GM19043 (cell line): Measurements from ENCODE around the gene SLC17A8.
"Not testable (repeated sequence)": the region's sequence is repeated elsewhere in the genome, so short reads cannot be mapped to it uniquely, and the experiment has no call there.

Source experiments
- ATAC-seq: cut with Tn5 transposase; IDR thresholded peaks from one replicate; pipeline ENCODE4 v1.9.1; 2021; ENCODE audit warnings: low read depth; ENCODE audit not compliant: unreplicated experiment

The SLC17A8 gene

DNA sequence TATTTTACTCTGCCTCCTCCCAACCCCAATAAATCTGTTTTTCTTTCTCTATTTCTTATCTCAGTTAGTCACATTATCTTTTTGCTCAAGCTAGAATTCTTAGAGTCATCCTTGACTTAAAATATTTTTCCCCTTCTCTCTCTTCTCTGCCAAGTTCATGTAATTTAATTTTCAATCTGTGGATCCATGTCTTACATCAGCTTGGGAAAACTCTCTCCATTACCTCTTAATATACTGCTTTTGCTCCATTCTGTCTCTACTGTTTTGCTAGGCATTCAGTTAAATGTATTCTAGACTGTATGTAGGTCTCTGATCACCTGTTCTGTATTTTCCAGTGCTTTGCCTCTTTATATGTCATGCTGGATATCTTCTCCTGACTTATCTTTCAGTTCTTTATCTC lies 65.8 kb downstream of the SLC17A8 start:
- ATAC-seq = no peak

GRCh38 chr12:100426145-100426544 lies 69.3 kb downstream of the SLC17A8 start:
- ATAC-seq = no peak

- no peak for ATAC-seq
Measured at GRCh38 chr12:100427078-100427477, 70.2 kb downstream of the SLC17A8 start.

GRCh38 chr12:100430251-100430650 lies 73.4 kb downstream of the SLC17A8 start:
- ATAC-seq = not testable (repeated sequence)

DNA sequence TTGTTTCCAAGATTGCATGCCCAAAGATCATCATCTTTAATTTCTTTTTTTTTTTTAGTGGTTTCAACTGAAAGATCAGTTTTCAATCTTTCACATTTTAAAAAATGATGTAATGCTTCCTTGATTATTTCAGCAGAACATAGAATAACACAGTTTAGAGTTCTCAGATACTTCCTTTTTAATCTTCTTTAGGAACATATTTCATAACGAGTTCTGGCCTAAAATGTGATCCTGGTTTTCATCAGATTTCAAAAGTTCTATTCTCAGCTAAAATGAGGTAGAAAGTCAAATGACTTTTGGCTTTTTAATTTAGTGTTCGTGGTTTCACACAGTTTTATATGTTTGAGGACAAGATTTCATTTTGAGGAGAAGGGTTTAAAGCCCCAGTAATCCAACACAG lies 76.8 kb downstream of the SLC17A8 start:
- no peak for ATAC-seq

- ATAC-seq = no peak
Measured at GRCh38 chr12:100434177-100434576, 77.3 kb downstream of the SLC17A8 start.

- ATAC-seq = no peak
Measured at GRCh38 chr12:100435957-100436356, 79.1 kb downstream of the SLC17A8 start.

DNA sequence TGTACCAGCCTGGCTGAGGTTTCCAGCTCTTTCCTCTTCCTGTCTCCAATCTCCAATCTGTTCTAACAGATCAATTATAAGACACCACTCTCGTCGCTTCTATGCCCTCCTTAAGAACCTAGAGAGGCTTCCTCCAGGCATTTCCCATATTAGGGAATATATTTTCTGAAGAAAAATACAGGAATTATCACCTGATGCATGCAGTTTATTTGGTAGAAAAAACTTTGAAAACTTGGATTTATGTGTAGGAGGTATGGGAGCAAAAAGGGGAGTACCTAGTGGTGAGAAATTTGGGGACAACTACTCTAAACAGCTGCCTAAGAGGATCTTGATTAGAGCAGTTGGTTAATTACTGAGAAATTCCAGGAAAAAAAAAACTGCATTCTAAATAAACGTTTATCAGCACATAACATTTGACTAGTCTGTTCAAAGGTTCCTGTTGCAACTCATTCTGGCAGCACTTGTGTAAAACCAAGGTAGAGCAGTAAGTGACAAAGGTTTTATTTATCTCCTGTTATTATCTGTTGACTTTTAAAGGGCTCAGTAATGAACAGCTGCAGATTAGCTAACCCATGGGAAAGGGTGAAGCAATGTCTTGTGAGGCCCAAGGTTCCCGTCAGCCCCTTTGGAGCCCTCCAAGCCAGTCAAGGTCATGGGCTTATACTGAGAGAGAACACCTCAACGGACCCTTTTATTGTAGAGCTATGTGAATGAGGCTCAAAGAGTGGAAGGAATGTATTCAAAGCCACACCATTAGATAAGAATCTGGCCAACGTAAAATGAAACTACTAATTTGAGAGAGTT lies 80.4 kb downstream of the SLC17A8 start:
- no peak for ATAC-seq

- no peak for ATAC-seq
Measured at GRCh38 chr12:100439797-100440196, 82.9 kb downstream of the SLC17A8 start.

DNA sequence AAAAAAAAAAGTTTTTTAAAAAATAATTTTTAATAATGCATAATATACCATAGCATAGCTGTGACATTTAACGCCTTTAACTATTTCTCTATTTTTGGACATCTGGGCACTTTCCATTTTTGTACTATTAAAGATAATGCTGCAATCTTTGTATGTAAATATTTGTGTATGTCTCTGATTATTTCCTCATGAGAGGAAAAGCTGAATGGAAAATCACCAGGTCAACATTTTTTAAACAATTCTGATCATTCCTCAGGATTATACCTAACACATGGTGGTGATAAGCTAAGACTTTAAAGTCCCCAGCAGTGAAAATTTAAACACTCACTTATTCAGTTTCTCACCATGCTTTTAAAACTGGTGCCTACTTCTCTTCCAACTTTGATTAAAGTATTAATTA lies 85.5 kb downstream of the SLC17A8 start:
- no peak for ATAC-seq

GRCh38 chr12:100443434-100443833 lies 86.6 kb downstream of the SLC17A8 start:
- ATAC-seq = no peak

- ATAC-seq = no peak
Measured at GRCh38 chr12:100445081-100445481, 88.2 kb downstream of the SLC17A8 start.

DNA sequence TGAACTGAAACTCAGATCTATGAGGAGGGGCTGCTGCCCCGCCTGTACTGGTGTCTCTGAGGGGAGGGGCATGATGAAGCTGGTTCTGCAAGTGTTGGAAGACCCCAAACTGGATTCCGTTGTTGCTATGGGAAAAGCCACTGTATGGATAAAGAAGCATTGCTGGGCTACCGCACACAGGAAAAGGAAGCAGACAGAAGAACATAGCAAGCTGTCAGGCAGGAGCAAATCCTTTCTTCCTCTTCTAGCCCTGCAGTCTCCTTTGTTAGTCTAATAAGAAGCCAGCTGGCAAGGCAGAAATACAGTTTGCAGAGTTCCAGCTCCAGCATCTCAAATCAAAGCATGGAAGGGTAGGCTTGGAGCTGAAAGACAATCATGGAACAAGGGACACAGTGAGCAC lies 90.5 kb downstream of the SLC17A8 start:
- no peak for ATAC-seq

DNA sequence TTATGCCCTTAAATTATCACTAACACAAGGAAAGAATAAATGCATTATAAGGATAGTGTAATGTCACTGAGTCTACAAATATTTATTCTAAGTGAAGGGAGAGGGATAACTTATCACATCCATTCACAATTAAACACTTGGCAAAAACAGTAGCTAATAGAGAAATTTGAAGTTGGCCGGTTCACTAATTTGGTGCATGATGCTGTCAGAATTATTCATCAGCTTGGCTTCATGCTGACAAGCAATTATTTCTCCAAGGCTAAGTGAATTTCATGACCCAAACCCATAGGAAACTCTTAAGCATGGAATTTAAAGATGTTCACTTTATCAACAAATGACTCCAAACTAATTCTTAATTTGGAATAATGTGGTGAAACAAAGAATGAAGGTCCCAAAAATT lies 91.8 kb downstream of the SLC17A8 start:
- no peak for ATAC-seq

- no peak for ATAC-seq
Measured at GRCh38 chr12:100450735-100451134, 93.9 kb downstream of the SLC17A8 start.

DNA sequence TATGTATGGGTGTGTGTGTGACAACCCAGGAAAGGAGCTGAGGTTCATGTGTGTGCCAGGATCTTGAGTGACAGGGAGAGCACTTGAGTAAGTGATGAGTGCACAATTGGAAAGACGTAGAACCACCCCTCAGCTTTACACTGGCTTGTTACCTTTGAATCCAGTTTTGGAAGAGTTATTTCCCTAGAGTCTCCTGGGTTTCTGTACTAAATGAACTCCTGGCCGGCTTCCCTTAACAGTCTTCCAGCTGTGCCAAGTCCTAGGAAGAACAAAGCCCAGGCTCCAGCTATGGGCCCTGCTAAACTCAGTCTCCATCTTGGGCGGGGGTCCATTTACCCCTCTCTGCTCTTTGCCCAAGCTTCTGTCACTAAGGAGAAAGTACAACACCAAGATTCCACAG lies 97.1 kb downstream of the SLC17A8 start:
- ATAC-seq = no peak

DNA sequence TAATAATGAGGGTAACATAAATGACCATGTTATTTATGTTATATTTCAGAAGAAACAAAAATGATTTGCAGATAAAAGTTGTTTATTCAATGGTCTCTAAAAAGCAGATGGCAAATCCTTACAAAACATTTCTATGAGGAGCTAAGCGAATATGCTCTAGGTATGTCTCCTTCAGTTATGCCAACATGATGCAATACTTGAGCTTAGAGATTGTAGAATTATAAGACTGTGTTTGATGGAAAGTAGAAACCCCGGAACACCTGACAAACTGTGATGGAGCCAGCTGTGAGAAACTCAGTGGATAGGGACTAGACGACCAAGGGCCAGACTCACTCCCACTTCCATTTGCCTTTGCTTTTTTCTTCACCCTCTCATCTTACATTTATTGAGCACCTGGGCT lies 99.0 kb downstream of the SLC17A8 start:
- no peak for ATAC-seq

DNA sequence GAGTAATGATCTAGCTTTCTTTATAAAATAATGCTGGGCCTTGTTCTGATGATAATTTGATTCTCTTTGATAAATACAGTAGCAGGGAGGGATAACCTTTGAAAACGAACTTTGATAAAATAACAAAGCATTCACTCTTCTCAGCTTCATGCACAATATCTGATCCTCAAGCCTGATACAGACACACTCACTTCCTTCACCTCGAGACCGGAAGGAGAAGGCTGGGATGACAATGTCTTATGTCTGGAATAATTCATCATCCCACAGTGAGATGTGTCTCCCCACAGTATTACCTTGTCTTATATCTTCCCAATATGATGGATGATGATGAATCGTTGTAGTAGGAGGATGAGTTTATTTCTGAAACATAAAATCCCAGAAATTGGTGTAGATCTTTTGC lies 101.3 kb downstream of the SLC17A8 start:
- ATAC-seq = no peak

DNA sequence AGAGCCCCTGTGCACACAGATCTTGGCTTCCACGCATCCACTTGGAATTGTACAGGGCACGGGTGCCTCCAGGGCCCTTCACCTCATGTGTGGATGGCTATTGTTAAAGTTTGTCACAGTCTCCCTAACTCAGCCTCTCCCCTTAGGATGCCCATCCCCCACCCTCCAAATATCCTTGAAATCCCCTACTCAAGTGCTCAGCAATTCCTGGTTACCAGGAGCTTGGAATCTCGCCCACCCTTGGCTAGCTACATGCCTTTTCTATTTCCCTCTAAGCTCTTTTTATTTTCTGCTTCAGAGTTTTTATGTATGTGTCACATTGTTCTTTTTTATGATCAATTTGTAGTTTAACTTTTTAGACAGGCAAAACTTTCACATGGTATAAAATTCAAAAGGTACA lies 103.8 kb downstream of the SLC17A8 start:
- no peak for ATAC-seq

DNA sequence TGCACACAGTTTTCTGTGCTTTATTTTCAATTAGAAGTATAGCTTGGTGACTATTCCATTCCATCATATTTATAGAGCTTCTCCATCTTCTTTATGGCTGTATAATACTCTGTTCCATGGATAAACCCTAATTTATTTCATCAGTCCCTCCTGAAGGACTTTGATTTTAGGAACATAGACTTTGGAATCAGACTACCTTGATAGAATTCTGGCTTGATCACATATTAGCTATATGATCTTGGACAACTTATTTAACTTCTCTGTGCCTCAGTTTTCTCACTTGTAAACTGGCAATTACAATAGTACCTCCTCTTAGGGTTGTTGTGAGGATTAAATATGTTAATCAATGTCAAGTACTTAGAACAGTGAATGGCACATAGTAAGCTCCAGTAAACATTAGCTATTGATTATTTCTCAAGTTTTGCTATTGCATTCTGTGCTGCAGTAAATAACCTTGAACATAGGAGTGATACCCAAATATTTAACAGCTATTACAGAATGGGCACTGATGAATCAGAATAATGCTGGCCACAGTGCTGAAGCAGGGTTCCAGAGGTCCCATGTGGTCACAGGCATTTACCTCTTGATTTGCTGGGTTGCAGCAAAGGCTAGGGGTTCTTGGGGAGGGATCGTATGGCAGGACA lies 104.6 kb downstream of the SLC17A8 start:
- no peak for ATAC-seq

GRCh38 chr12:100463661-100464060 lies 106.8 kb downstream of the SLC17A8 start:
- ATAC-seq = no peak

GRCh38 chr12:100464529-100464928 lies 107.7 kb downstream of the SLC17A8 start:
- no peak for ATAC-seq
